ENCODE measurements around the gene EHD3. TPM values are rescaled to one million over a fixed set of nuclear protein-coding genes. Genes with fewer than 3 reads are reported as not detected.

The EHD3 gene
- total and polyA plus RNA-seq, 2 of the 8 experiments (the other 6 are each of a cell fraction or from before 2014, with no cell fraction given), result 9.3 to 12.0 TPM

- WGBS, 2 experiments (ENCODE audit: extremely low coverage in 1 of 2, insufficient coverage in 1 of 2, insufficient read length in 1 of 2, insufficient replicate concordance in 2 of 2, low coverage in 1 of 2, low lambda C conversion rate in 2 of 2, missing lambda C conversion rate in 1 of 2), result 89% methylated on average over 5 of the region's 5 CpGs; no CpG with 5 or more reads in 1 of the 2 experiments
- CTCF ChIA-PET (ENCODE audit: partially characterized antibody), result interaction anchor here (1.0 to 1.7 kb wide), 6 partner anchors 10 to 105 kb away, joined by 3 to 9 read pairs (median 4); no protein-coding TSS in a partner anchor
Measured at GRCh38 chr2:31274401-31275075, 40.6 kb downstream of the EHD3 start.

More at GRCh38 chr2:31274401-31275075, 40.6 kb downstream of the EHD3 start:
- Histone ChIP-seq H3K27ac (ENCODE audit: low read depth, low read length) (no peak overlapping the region), H3K23me2 (ENCODE audit: low read depth, low read length) (no peaks in the 10 kb centered on the region; the same call in 1 of the 2 replicates), H2AFZ (ENCODE audit: low read length) (no peak overlapping the region), H2BK15ac (ENCODE audit: low read length) (no peak overlapping the region), H3K9me3 (ENCODE audit: insufficient read depth in 2 of 2, low read depth in 1 of 2, low read length in 1 of 2) (no peaks in the 10 kb centered on the region), H3K79me2 (ENCODE audit: control insufficient read depth in 1 of 2, insufficient read depth in 2 of 2, low read length in 2 of 2) (no peaks in the 10 kb centered on the region), H2BK20ac (ENCODE audit: low read length) (no peak overlapping the region), H3K4me2 (ENCODE audit: insufficient read depth in 1 of 2, low read depth in 2 of 2, low read length in 2 of 2) (no peak overlapping the region), H3K36me3 (ENCODE audit: control insufficient read depth in 2 of 4, insufficient read depth in 4 of 4, low read length in 3 of 4) (no peaks in the 10 kb centered on the region), H3K27me3 (replicated peaks in 1 of 4; ENCODE audit: control insufficient read depth in 3 of 4, extremely low read depth in 1 of 4, insufficient read depth in 3 of 4, low read length in 3 of 4) (no peaks in the 10 kb centered on the region), H3K18ac (ENCODE audit: extremely low read depth, low read length) (no peak overlapping the region), H4K5ac (ENCODE audit: insufficient read length, low read depth, low read length) (no peak overlapping the region), H4K8ac (ENCODE audit: extremely low read depth, insufficient read depth, low read length) (no peak overlapping the region), H4K20me1 (replicated peaks in 1 of 2; ENCODE audit: control insufficient read depth in 1 of 2, insufficient read depth in 2 of 2, low read length in 2 of 2) (no peaks in the 10 kb centered on the region), H2BK120ac (replicated peaks; ENCODE audit: low read depth, low read length) (no peak overlapping the region), H3K56ac (replicated peaks; ENCODE audit: insufficient read length, low read depth, low read length) (no peak overlapping the region), H2BK12ac (ENCODE audit: low read depth, low read length) (no peak overlapping the region), H3K4me3 (ENCODE audit: extremely low read depth in 1 of 4, insufficient read depth in 2 of 4, low read depth in 3 of 4, low read length in 4 of 4) (no peak overlapping the region), H4K91ac (replicated peaks; ENCODE audit: insufficient read length, low read length) (no peak overlapping the region), H3K9ac (replicated peaks in 1 of 4; ENCODE audit: extremely low read depth in 1 of 4, low read depth in 3 of 4, low read length in 3 of 4) (no peak overlapping the region), H3K79me1 (ENCODE audit: low read depth, low read length) (no peaks in the 10 kb centered on the region), H3K14ac (ENCODE audit: insufficient read length) (no peak overlapping the region), H3K23ac (ENCODE audit: insufficient read length) (no peak overlapping the region), H3K4ac (replicated peaks; ENCODE audit: insufficient read length, low read depth, low read length) (no peak overlapping the region), H3K4me1 (replicated peaks in 1 of 4; ENCODE audit: control insufficient read depth in 3 of 4, insufficient read depth in 4 of 4, low read length in 3 of 4) (peaks cover 2 to 6% (median 6%) of the 10 kb centered on the region in 4 experiments; a peak in 4 of 7 replicates), H2BK5ac (ENCODE audit: low read depth, low read length) (no peak overlapping the region), H2AK5ac (ENCODE audit: low read depth, low read length) (no peak overlapping the region)
- DNase-seq (ENCODE audit: low read depth in 1 of 2, low spot score in 2 of 2) (no peak), FAIRE-seq (no peak)
- POLR2A ChIA-PET (ENCODE audit: partially characterized antibody), result no interaction called here
- TF ChIP-seq BRCA1 (IDR thresholded peaks at IDR 0.05; ENCODE audit: low read depth, low read length) (no peak), ZNF274 (IDR thresholded peaks at IDR 0.05; ENCODE audit: borderline replicate concordance, extremely low read depth, low read length) (no peak), TEAD4 (IDR thresholded peaks at IDR 0.05; ENCODE audit: low read depth, low read length) (no peak), TAF1 (IDR thresholded peaks at IDR 0.05; ENCODE audit: low read depth, low read length) (no peak), GTF2F1 (IDR thresholded peaks at IDR 0.05; ENCODE audit: borderline replicate concordance, low read depth, low read length) (no peak), CBX5 (IDR thresholded peaks at IDR 0.05; ENCODE audit: low read depth, low read length) (no peak)

Measured in H1 (cell line).